SH-SY5Y (cell line): ENCODE results near the gene PPM1A.

Experiments
- GATA2 ChIP-seq: IDR thresholded peaks from 2 replicates; pipeline ENCODE4 v1.6.1; 2011; ENCODE audit warnings: mild to moderate bottlenecking, low read depth, low read length
- GATA3 ChIP-seq: IDR thresholded peaks from 2 replicates; pipeline ENCODE4 v1.6.1; 2011; ENCODE audit warnings: low read depth, mild to moderate bottlenecking, low read length, moderate library complexity

PPM1A gene

GRCh38 chr14:60266021-60266937 lies 17.3 kb downstream of the PPM1A start:
- TF ChIP-seq GATA3 (no peak), GATA2 (no peak)

- no peak for TF ChIP-seq GATA2
- TF ChIP-seq GATA3: no peak
These were observed 23.2 kb downstream of the PPM1A start for GRCh38 chr14:60272177-60272576.

- TF ChIP-seq GATA3 (no peak), GATA2 (no peak)
These were observed 24.9 kb downstream of the PPM1A start for GRCh38 chr14:60273956-60274355.

- no peak for TF ChIP-seq GATA3
- TF ChIP-seq GATA2: no peak
These were observed 25.4 kb downstream of the PPM1A start for GRCh38 chr14:60274448-60274847.

GRCh38 chr14:60275932-60276331 lies 26.9 kb downstream of the PPM1A start:
- TF ChIP-seq GATA2 (no peak), GATA3 (no peak)

- TF ChIP-seq GATA3: no peak
- no peak for TF ChIP-seq GATA2
These were observed 27.3 kb downstream of the PPM1A start for GRCh38 chr14:60276347-60276746.

GRCh38 chr14:60277605-60278190 lies 28.7 kb downstream of the PPM1A start:
- TF ChIP-seq GATA3: no peak
- TF ChIP-seq GATA2: no peak

GRCh38 chr14:60278350-60278749 lies 29.3 kb downstream of the PPM1A start:
- TF ChIP-seq GATA3 (no peak), GATA2 (no peak)

GRCh38 chr14:60287452-60287851 lies 38.4 kb downstream of the PPM1A start:
- TF ChIP-seq GATA2 (no peak), GATA3 (no peak)

- TF ChIP-seq GATA2 (no peak), GATA3 (no peak)
These were observed 39.3 kb downstream of the PPM1A start for GRCh38 chr14:60288279-60288678.

GRCh38 chr14:60294411-60295069 lies 45.5 kb downstream of the PPM1A start:
- TF ChIP-seq GATA2: no peak
- no peak for TF ChIP-seq GATA3

GRCh38 chr14:60300019-60300418 lies 51.0 kb downstream of the PPM1A start:
- no peak for TF ChIP-seq GATA2
- TF ChIP-seq GATA3: no peak

GRCh38 chr14:60301685-60302084 lies 52.7 kb downstream of the PPM1A start:
- TF ChIP-seq GATA2: no peak
- TF ChIP-seq GATA3: no peak

GRCh38 chr14:60302663-60303062 lies 53.6 kb downstream of the PPM1A start:
- TF ChIP-seq GATA3 (no peak), GATA2 (no peak)
